ENCODE measurements around the gene CBLB.

- TF ChIP-seq, protein P1, sequence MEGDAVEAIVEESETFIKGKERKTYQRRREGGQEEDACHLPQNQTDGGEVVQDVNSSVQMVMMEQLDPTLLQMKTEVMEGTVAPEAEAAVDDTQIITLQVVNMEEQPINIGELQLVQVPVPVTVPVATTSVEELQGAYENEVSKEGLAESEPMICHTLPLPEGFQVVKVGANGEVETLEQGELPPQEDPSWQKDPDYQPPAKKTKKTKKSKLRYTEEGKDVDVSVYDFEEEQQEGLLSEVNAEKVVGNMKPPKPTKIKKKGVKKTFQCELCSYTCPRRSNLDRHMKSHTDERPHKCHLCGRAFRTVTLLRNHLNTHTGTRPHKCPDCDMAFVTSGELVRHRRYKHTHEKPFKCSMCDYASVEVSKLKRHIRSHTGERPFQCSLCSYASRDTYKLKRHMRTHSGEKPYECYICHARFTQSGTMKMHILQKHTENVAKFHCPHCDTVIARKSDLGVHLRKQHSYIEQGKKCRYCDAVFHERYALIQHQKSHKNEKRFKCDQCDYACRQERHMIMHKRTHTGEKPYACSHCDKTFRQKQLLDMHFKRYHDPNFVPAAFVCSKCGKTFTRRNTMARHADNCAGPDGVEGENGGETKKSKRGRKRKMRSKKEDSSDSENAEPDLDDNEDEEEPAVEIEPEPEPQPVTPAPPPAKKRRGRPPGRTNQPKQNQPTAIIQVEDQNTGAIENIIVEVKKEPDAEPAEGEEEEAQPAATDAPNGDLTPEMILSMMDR (IDR thresholded peaks at IDR 0.05), result no peak
- TF ChIP-seq POLR2A (IDR thresholded peaks at IDR 0.05) (no peak), POLR2AphosphoS5 (IDR thresholded peaks at IDR 0.05) (no peak)
These were observed 17.2 kb downstream of the CBLB start for GRCh38 chr3:105851582-105851981.

All from prostate gland (tissue), 2 donors.